Endodermal cell (in vitro differentiated cells): ENCODE measurements around the gene GRID2IP. TPM values are rescaled to one million over a fixed set of nuclear protein-coding genes. Genes with fewer than 3 reads are reported as not detected.

ENCODE experiments used
- DNase-seq: peaks from one replicate; pipeline ENCODE4 v3.0.0-alpha.2; 2017
- H3K27ac ChIP-seq: 2 replicates; pipeline ENCODE4 v1.5.1; 2013; ENCODE audit warnings: mild to moderate bottlenecking, low read depth, low read length, moderate library complexity
- H3K27me3 ChIP-seq: 2 replicates; pipeline ENCODE4 v1.6.1; 2013; ENCODE audit warnings: mild to moderate bottlenecking, low read length, moderate library complexity; ENCODE audit not compliant: insufficient read depth, control insufficient read depth, poor library complexity, severe bottlenecking
- H3K36me3 ChIP-seq: 2 replicates; pipeline ENCODE4 v1.7.0; 2013; ENCODE audit warnings: mild to moderate bottlenecking, low read length, moderate library complexity; ENCODE audit not compliant: control insufficient read depth, insufficient read depth
- H3K4me1 ChIP-seq: one replicate; pipeline ENCODE4 v1.7.0; 2013; ENCODE audit warnings: low read length; ENCODE audit not compliant: control insufficient read depth, insufficient read depth
- H3K4me3 ChIP-seq: 2 replicates; pipeline ENCODE4 v1.5.1; 2013; ENCODE audit warnings: mild to moderate bottlenecking, low read length, moderate library complexity
- H3K9ac ChIP-seq: 2 replicates; pipeline ENCODE4 v1.6.1; 2013; ENCODE audit warnings: mild to moderate bottlenecking, low read length, moderate library complexity; ENCODE audit not compliant: poor library complexity, severe bottlenecking; ENCODE audit errors: extremely low read depth
- H3K9me3 ChIP-seq: 2 replicates; pipeline ENCODE4 v1.6.1; 2013; ENCODE audit warnings: mild to moderate bottlenecking, low read length, moderate library complexity; ENCODE audit not compliant: control insufficient read depth
- H3K27ac Mint-ChIP-seq: 2 replicates; pipeline ENCODE4 v1.8.0; 2020; ENCODE audit warnings: mixed read lengths
- H3K27me3 Mint-ChIP-seq: 2 replicates; pipeline ENCODE4 v1.8.0; 2021; ENCODE audit warnings: mild to moderate bottlenecking, mixed read lengths; ENCODE audit not compliant: insufficient read depth
- H3K36me3 Mint-ChIP-seq: 2 replicates; pipeline ENCODE4 v1.8.0; 2020; ENCODE audit warnings: low read depth, mixed read lengths
- H3K4me1 Mint-ChIP-seq: 2 replicates; pipeline ENCODE4 v1.8.0; 2020; ENCODE audit warnings: mixed read lengths
- H3K4me3 Mint-ChIP-seq: 2 replicates; pipeline ENCODE4 v1.8.0; 2020; ENCODE audit warnings: mild to moderate bottlenecking, moderate library complexity, mixed read lengths
- H3K9me3 Mint-ChIP-seq: 2 replicates; pipeline ENCODE4 v1.8.0; 2020; ENCODE audit warnings: mild to moderate bottlenecking, mixed read lengths
- WGBS, 2 experiments: methylation state at CpG; one replicate each; pipeline versions ENCODE4 v1.1.5 to v1.1.7; 2013; ENCODE audit warnings: missing lambda C conversion rate in 2 of 2, mixed read lengths in 1 of 2; ENCODE audit not compliant: insufficient coverage in 1 of 2, insufficient read length in 1 of 2; 5-methylcytosine and 5-hydroxymethylcytosine counted together
- total RNA-seq, 2 donors: library from RNA; stranded (reverse); fragmentation: NEBNext Ultra II Directional in 1 of 2; extraction: Animal tissue kit (Norgen Biotek cat#: 25700) in 1 of 2; gene quantifications; 2 replicates in 1 of 2; 3 replicates in 1 of 2; pipeline ENCODE4 v1.2.1, GENCODE V29; 2021
- TF ChIP-seq, protein P1 (sequence below): fragments of 200-600 bp; sonication (generic); conservative IDR thresholded peaks from 2 replicates; pipeline ENCODE4 v1.5.0; 2021; ENCODE audit warnings: antibody characterized with exemption, mild to moderate bottlenecking

GRID2IP gene
- total RNA-seq, 2 donors from 2014 or later = 2.4 to 4.9 TPM

DNA sequence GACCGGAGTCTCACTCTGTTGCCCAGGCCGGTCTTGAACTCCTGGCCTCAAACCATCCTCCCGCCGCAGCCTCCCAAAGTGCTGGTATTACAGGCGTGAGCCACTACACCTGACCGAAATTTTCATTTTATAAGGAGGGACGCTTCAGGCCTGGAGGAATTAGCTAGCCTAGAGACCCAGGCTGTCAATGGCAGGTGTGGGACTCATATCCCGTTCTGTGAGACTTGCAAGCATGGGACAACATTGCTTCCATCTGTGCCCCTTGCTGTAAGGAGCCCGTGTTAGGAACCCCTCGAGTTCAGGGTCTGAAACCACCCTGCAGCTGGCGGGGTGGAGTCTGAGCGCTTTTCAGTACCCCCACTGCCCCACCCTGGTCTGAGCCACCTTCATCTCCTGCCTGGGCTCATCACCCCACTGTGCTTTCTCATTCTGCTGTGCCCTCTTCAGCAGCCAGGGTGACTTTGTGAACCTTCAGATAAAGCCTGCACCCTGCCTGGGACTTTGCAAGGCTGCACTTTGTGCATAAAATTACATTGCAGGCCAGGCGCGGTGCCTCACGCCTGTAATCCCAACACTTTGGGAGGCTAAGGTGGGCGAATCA is 102.2 kb downstream of the GRID2IP start:
- Mint-ChIP-seq H3K27me3 (no peaks in the 10 kb centered on the region), H3K4me3 (peak overlapping the region; percentile 97)
- H3K9ac ChIP-seq = peak overlapping the region; percentile 20

DNA sequence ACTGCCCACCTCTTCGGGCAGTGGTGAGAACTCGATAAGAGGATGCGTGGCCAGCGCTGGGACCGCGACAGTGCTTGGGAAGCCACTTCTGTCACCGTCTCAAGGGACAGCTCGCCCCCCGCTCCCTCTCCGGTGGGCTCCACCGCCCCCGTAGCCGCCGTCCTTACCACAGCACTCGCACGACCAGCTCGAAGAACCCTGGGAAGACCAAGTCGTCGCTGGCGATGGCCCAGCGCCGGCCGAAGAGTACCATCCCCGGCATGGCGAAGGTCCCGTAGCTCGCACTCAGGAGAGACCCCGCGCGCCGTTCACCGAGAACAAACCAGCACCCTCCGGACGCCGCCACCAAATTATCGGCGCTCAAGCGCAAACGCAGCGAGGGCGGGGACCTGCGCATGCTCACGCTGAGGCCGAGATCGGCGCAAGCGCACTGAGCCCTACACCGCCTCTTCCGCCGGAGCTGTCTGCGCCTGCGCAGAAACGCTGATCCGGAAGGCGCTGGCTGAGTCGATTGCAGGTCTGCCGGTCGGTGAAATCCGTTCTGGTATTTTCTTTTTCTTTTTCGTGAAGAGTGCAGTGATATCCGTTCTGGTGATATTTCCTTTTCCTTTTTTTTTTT is 103.6 kb downstream of the GRID2IP start, which contains the start of gene DAGLB:
Gene DAGLB (minus strand): TSS at position 374 of the 619 bp plus-strand sequence. CDS start 112 bp downstream, at position 262.
- WGBS, 2 experiments = 0 to 3% methylated on average over 10 to 59 of the region's 61 CpGs

More for the DNA sequence above, 102.2 kb downstream of the GRID2IP start:
- Histone ChIP-seq H3K27ac (no peak overlapping the region), H3K9me3 (no peaks in the 10 kb centered on the region), H3K4me3 (peak overlapping the region; percentile 98), H3K4me1 (no peaks in the 10 kb centered on the region), H3K27me3 (no peaks in the 10 kb centered on the region), H3K36me3 (peaks cover 20% of the 10 kb centered on the region)
- peaks cover 20% of the 10 kb centered on the region for H3K36me3 Mint-ChIP-seq
- TF ChIP-seq, protein P1, sequence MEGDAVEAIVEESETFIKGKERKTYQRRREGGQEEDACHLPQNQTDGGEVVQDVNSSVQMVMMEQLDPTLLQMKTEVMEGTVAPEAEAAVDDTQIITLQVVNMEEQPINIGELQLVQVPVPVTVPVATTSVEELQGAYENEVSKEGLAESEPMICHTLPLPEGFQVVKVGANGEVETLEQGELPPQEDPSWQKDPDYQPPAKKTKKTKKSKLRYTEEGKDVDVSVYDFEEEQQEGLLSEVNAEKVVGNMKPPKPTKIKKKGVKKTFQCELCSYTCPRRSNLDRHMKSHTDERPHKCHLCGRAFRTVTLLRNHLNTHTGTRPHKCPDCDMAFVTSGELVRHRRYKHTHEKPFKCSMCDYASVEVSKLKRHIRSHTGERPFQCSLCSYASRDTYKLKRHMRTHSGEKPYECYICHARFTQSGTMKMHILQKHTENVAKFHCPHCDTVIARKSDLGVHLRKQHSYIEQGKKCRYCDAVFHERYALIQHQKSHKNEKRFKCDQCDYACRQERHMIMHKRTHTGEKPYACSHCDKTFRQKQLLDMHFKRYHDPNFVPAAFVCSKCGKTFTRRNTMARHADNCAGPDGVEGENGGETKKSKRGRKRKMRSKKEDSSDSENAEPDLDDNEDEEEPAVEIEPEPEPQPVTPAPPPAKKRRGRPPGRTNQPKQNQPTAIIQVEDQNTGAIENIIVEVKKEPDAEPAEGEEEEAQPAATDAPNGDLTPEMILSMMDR = peak; percentile 19
- H3K4me1 Mint-ChIP-seq = peaks cover 2% of the 10 kb centered on the region
- H3K9me3 Mint-ChIP-seq = no peaks in the 10 kb centered on the region
- peak overlapping the region; percentile 52 for H3K27ac Mint-ChIP-seq
- no peak for DNase-seq
- WGBS, 2 experiments = 94 to 96% methylated on average over 15 to 16 of the region's 16 CpGs

More for the DNA sequence above, 103.6 kb downstream of the GRID2IP start, which contains the start of gene DAGLB:
- TF ChIP-seq, protein P1 = no peak
- peak within 1 kb of the TSS; percentile 97 for H3K4me3 Mint-ChIP-seq
- H3K4me3 ChIP-seq = peak within 1 kb of the TSS; percentile 98
- no peaks in the 10 kb centered on the region for H3K9me3 Mint-ChIP-seq
- no peaks in the 10 kb centered on the region for H3K27me3 Mint-ChIP-seq
- peaks cover 2% of the 10 kb centered on the region for H3K4me1 Mint-ChIP-seq
- peak within 1 kb of the TSS; percentile 73 for H3K27ac ChIP-seq
- H3K36me3 ChIP-seq = peaks cover 29% of the 10 kb centered on the region
- H3K9me3 ChIP-seq = no peaks in the 10 kb centered on the region
- no peaks in the 10 kb centered on the region for H3K4me1 ChIP-seq
- H3K9ac ChIP-seq = peak within 1 kb of the TSS; percentile 91
- peak within 1 kb of the TSS; percentile 97 for H3K27ac Mint-ChIP-seq
- no peaks in the 10 kb centered on the region for H3K27me3 ChIP-seq
- peaks cover 30% of the 10 kb centered on the region for H3K36me3 Mint-ChIP-seq
- DNase-seq = peak; percentile 97

Other genes with a start within 250 kb of the GRID2IP start
- gene FAM220A, start 202.5 kb downstream of the GRID2IP start, total RNA-seq = 10 to 100 TPM; 19.9 to 22.2 TPM
- gene RAC1, start 176.9 kb downstream of the GRID2IP start, total RNA-seq = 100 to 1,000 TPM; 236 to 238 TPM
- 10 to 100 TPM; 22.7 to 24.5 TPM for gene DAGLB, start 103.5 kb downstream of the GRID2IP start, total RNA-seq
- gene KDELR2, start 67.3 kb downstream of the GRID2IP start, total RNA-seq = 100 to 1,000 TPM in 1 of 2 donors, 10 to 100 TPM in 1; 90.2 to 123 TPM
- gene ZDHHC4, start 26.0 kb upstream of the GRID2IP start, total RNA-seq = 10 to 100 TPM; 79.1 to 85.6 TPM
- 10 to 100 TPM; 34.4 to 38.0 TPM for gene INTS15, start 38.6 kb upstream of the GRID2IP start, total RNA-seq
- gene ZNF853, start 64.1 kb upstream of the GRID2IP start, total RNA-seq = 10 to 100 TPM; 14.2 to 17.2 TPM
- gene ZNF316, start 85.9 kb upstream of the GRID2IP start, total RNA-seq = 10 to 100 TPM; 21.4 to 29.6 TPM
- gene ZNF12, start 155.5 kb upstream of the GRID2IP start, total RNA-seq = 10 to 100 TPM; 24.2 to 29.4 TPM
- gene RSPH10B2, start 202.6 kb upstream of the GRID2IP start, total RNA-seq = under 1 TPM; 0.42 to 0.75 TPM